Measurements from ENCODE around the gene CTSF.

The CTSF gene

DNA sequence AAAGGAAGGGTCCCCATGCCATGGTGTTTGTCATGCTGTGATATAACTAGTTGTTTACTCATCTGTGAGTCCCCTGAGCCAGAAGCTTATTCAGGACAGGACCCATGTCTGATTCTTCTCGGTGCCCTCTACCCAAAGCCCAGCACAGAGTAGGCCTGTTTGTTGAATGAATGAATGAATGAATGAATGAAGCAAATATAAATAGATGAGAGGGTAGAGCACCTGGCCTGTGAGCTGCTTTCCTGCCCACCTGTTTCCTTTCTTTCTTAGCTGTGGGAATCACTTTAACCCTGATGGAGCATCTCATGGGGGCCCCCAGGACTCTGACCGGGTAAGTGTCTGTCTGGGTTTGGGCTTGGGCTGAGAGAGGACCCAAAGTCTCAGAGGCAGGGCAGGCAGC is 31.8 kb upstream of the CTSF start:
- Mint-ChIP-seq H3K9me3 (no peaks in the 10 kb centered on the region), H3K36me3 (ENCODE audit: low read depth) (peaks cover 38% of the 10 kb centered on the region), H3K27me3 (ENCODE audit: low read depth, poor library complexity) (no peaks in the 10 kb centered on the region), H3K27ac (no peak overlapping the region), H3K4me3 (no peak overlapping the region), H3K4me1 (peaks cover 13% of the 10 kb centered on the region)
- TF ChIP-seq, protein P1, sequence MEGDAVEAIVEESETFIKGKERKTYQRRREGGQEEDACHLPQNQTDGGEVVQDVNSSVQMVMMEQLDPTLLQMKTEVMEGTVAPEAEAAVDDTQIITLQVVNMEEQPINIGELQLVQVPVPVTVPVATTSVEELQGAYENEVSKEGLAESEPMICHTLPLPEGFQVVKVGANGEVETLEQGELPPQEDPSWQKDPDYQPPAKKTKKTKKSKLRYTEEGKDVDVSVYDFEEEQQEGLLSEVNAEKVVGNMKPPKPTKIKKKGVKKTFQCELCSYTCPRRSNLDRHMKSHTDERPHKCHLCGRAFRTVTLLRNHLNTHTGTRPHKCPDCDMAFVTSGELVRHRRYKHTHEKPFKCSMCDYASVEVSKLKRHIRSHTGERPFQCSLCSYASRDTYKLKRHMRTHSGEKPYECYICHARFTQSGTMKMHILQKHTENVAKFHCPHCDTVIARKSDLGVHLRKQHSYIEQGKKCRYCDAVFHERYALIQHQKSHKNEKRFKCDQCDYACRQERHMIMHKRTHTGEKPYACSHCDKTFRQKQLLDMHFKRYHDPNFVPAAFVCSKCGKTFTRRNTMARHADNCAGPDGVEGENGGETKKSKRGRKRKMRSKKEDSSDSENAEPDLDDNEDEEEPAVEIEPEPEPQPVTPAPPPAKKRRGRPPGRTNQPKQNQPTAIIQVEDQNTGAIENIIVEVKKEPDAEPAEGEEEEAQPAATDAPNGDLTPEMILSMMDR (IDR thresholded peaks at IDR 0.05) = no peak
- no peak for DNase-seq

DNA sequence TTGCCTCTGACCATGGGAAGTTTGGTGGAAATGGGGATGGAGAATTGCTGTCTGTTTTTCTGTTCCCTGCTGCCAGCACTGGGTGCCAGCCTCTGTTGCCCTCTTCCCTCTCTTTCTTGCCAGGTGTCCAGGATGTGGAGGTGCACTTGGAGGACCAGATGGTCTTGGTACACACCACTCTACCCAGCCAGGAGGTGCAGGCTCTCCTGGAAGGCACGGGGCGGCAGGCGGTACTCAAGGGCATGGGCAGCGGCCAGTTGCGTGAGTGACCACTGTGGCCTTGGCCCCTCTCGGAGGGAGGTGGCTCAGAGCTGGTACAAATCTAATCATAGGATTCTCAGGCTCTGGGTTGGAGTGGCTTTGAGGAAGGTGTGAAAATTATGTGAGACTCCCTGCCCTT is 30.6 kb upstream of the CTSF start:
- no peak overlapping the region for H3K27ac Mint-ChIP-seq
- no peaks in the 10 kb centered on the region for H3K9me3 Mint-ChIP-seq
- peaks cover 16% of the 10 kb centered on the region for H3K4me1 Mint-ChIP-seq
- TF ChIP-seq, protein P1 (IDR thresholded peaks at IDR 0.05) = no peak
- no peak overlapping the region for H3K4me3 Mint-ChIP-seq
- no peak for DNase-seq
- peaks cover 34% of the 10 kb centered on the region for H3K36me3 Mint-ChIP-seq (ENCODE audit: low read depth)
- no peaks in the 10 kb centered on the region for H3K27me3 Mint-ChIP-seq (ENCODE audit: low read depth, poor library complexity)

DNA sequence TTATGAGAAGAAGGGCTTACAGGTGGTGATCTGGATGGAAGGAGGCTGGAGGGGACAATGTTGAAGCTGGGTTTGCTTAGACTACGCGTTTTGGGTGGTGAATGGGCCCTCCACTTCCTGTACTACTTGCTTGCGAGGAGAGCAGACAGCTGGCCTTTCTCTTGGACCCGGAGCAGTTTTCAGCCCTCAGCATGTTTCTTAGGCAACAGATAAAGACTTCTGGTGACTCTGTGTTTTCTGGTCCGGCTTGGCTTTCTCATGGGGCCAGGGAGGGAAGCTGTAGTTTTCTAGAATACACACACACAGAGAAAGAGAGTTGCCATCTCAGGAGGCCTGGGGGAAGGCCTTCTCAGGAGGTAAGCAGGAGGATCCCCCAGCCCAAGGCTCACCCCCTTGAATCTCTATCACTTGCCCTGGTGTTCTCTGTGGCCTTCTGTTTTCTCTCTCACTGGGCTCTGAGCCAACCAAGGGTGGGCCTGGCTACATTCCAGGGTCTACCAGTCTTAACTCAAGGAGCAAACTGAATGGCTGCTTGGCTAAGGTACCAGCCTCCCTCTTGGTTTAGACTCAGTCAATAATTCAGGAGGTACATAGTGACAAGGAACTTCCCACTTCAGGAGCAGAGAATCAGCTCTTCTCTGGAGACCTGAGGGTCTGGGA is 27.0 kb upstream of the CTSF start:
- Mint-ChIP-seq H3K27ac (peak overlapping the region; percentile 87), H3K36me3 (ENCODE audit: low read depth) (peaks cover 24% of the 10 kb centered on the region), H3K4me1 (peaks cover 20% of the 10 kb centered on the region), H3K9me3 (peaks cover 28% of the 10 kb centered on the region), H3K27me3 (ENCODE audit: low read depth, poor library complexity) (peaks cover 8% of the 10 kb centered on the region), H3K4me3 (peak overlapping the region; percentile 52)
- no peak for DNase-seq
- TF ChIP-seq, protein P1 (IDR thresholded peaks at IDR 0.05) = no peak

DNA sequence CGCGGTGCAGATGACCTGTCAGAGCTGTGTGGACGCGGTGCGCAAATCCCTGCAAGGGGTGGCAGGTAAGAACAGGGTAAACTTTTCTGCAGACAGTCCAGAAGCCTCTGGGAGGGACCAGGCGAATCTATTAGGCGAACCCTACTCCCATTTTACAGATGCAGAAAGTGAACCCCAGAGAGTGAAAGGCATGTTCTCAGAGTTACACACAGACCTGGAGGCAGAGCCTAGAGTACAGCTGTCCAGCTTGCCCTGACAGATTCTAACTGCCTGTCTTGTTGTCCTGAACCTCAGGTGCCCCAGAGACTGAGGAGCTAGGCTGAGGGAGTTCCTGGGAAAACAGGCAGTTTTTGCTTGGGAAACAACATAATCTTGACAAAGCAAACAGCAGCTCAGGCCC is 25.2 kb upstream of the CTSF start:
- TF ChIP-seq, protein P1 (IDR thresholded peaks at IDR 0.05) = no peak

DNA sequence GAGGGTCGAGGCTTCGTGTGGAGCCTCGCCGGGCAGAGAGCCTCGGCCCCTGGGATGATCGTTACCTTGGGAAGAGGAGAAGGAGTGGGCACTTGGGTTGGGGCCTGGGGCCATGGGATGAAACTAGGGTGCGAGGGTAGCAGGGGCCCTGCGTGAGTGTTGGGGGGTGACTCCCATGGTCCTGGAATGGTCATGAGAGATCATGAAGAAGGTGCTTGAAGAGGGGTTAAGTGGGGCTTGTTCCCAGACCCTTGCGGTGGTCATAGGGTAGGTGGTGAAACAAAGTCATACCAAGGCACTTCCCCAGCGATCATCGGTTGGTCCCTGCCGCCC is 24.9 kb upstream of the CTSF start:
- Mint-ChIP-seq H3K36me3 (ENCODE audit: low read depth) (peaks cover 20% of the 10 kb centered on the region), H3K4me1 (peaks cover 20% of the 10 kb centered on the region), H3K4me3 (peak overlapping the region; percentile 100), H3K9me3 (peaks cover 36% of the 10 kb centered on the region), H3K27me3 (ENCODE audit: low read depth, poor library complexity) (peaks cover 8% of the 10 kb centered on the region), H3K27ac (peak overlapping the region; percentile 99)
- TF ChIP-seq, protein P1 (IDR thresholded peaks at IDR 0.05) = no peak
- no peak for DNase-seq

More for the DNA sequence above, 25.2 kb upstream of the CTSF start:
- Mint-ChIP-seq H3K9me3 (peaks cover 36% of the 10 kb centered on the region), H3K27ac (no peak overlapping the region), H3K27me3 (ENCODE audit: low read depth, poor library complexity) (peaks cover 8% of the 10 kb centered on the region), H3K36me3 (ENCODE audit: low read depth) (peaks cover 20% of the 10 kb centered on the region), H3K4me1 (peaks cover 20% of the 10 kb centered on the region), H3K4me3 (peak overlapping the region; percentile 100)
- DNase-seq = no peak

Data from nephron progenitor cell (in vitro differentiated cells).